Activated CD4-positive, alpha-beta T cell treated with anti-CD3 and anti-CD28 coated beads, Interleukin-2, amount 10 ng/mL, durations not matched to agents 7 days and 5 days (primary cell): ENCODE results near the gene UNC93B1. TPM values are rescaled to one million over a fixed set of nuclear protein-coding genes. Genes with fewer than 3 reads are reported as not detected.
A peak's percentile ranks its signal among the peaks of the same experiment; 100 is the strongest.

ENCODE experiments used
- CTCF ChIA-PET: fragments of 350-600 bp; sonication (Branson Sonifier 250); formaldehyde crosslinking; loops from one replicate; lab custom pipeline; 2021; ENCODE audit warnings: antibody characterized with exemption; lab: Charles Lee
- POLR2A ChIA-PET: fragments of 350-600 bp; sonication (Branson Sonifier 250); formaldehyde crosslinking; loops from one replicate; lab custom pipeline; 2021; ENCODE audit warnings: antibody characterized with exemption; lab: Charles Lee
- DNase-seq: peaks from one replicate; pipeline ENCODE4 v3.0.0-alpha.2; 2020
- H3K27ac Mint-ChIP-seq: one replicate; pipeline ENCODE4 v1.8.0; 2021; ENCODE audit warnings: mild to moderate bottlenecking, moderate library complexity, mixed read lengths
- H3K27me3 Mint-ChIP-seq: one replicate; pipeline ENCODE4 v1.8.0; 2021; ENCODE audit warnings: mixed read lengths
- H3K36me3 Mint-ChIP-seq: one replicate; pipeline ENCODE4 v1.8.0; 2021; ENCODE audit warnings: low read depth, mixed read lengths
- H3K4me1 Mint-ChIP-seq: one replicate; pipeline ENCODE4 v1.8.0; 2021; ENCODE audit warnings: mixed read lengths
- H3K4me3 Mint-ChIP-seq: one replicate; pipeline ENCODE4 v1.8.0; 2021; ENCODE audit warnings: mild to moderate bottlenecking, moderate library complexity, mixed read lengths
- H3K9me3 Mint-ChIP-seq: one replicate; pipeline ENCODE4 v1.8.0; 2021; ENCODE audit warnings: mixed read lengths
- total RNA-seq, 2 experiments: library from RNA; stranded (reverse); gene quantifications; one replicate each; pipeline ENCODE4 v1.2.3, GENCODE V29; 2021

The UNC93B1 gene
- total RNA-seq, 2 experiments from 2014 or later = 32.6 to 34.3 TPM

GRCh38 chr11:68044145-68044813 lies 40.4 kb upstream of the UNC93B1 start:
- H3K4me1 Mint-ChIP-seq = peaks cover 8% of the 10 kb centered on the region
- H3K9me3 Mint-ChIP-seq = no peaks in the 10 kb centered on the region
- ChIA-PET POLR2A (no interaction called here), CTCF (no interaction called here)
- no peak overlapping the region for H3K4me3 Mint-ChIP-seq
- peaks cover 3% of the 10 kb centered on the region for H3K36me3 Mint-ChIP-seq
- no peaks in the 10 kb centered on the region for H3K27me3 Mint-ChIP-seq
- DNase-seq = no peak
- H3K27ac Mint-ChIP-seq = no peak overlapping the region

- Mint-ChIP-seq H3K36me3 (peaks cover 4% of the 10 kb centered on the region), H3K27me3 (no peaks in the 10 kb centered on the region), H3K9me3 (no peaks in the 10 kb centered on the region), H3K4me1 (peaks cover 8% of the 10 kb centered on the region), H3K4me3 (no peak overlapping the region), H3K27ac (no peak overlapping the region)
- POLR2A ChIA-PET = no interaction called here
- DNase-seq = no peak
- CTCF ChIA-PET = interaction anchor here (1.0 kb wide), 1 partner anchor 88 kb away, joined by 3 read pairs; no protein-coding TSS in a partner anchor
Measured at GRCh38 chr11:68043349-68044144, 39.6 kb upstream of the UNC93B1 start.

GRCh38 chr11:68043029-68043348 lies 39.1 kb upstream of the UNC93B1 start:
- Mint-ChIP-seq H3K4me3 (no peak overlapping the region), H3K36me3 (peaks cover 4% of the 10 kb centered on the region), H3K9me3 (no peaks in the 10 kb centered on the region), H3K4me1 (peaks cover 10% of the 10 kb centered on the region), H3K27ac (no peak overlapping the region), H3K27me3 (no peaks in the 10 kb centered on the region)
- ChIA-PET CTCF (interaction anchor here (1.0 kb wide), 1 partner anchor 88 kb away, joined by 3 read pairs; no protein-coding TSS in a partner anchor), POLR2A (no interaction called here)
- no peak for DNase-seq

- CTCF ChIA-PET = interaction anchor here (1.0 to 1.2 kb wide), 3 partner anchors 10 to 87 kb away, joined by 3 to 4 read pairs (median 3); partner anchors contain the start of gene NDUFS8
- no peak overlapping the region for H3K4me3 Mint-ChIP-seq
- POLR2A ChIA-PET = no interaction called here
- peaks cover 13% of the 10 kb centered on the region for H3K4me1 Mint-ChIP-seq
- H3K9me3 Mint-ChIP-seq = no peaks in the 10 kb centered on the region
- DNase-seq = no peak
- no peaks in the 10 kb centered on the region for H3K27me3 Mint-ChIP-seq
- peaks cover 4% of the 10 kb centered on the region for H3K36me3 Mint-ChIP-seq
- H3K27ac Mint-ChIP-seq = peak overlapping the region; percentile 46
Measured at GRCh38 chr11:68042219-68043028, 38.5 kb upstream of the UNC93B1 start.

- H3K27ac Mint-ChIP-seq = peak overlapping the region; percentile 84
- DNase-seq = no peak
- no peaks in the 10 kb centered on the region for H3K27me3 Mint-ChIP-seq
- peak overlapping the region; percentile 83 for H3K4me3 Mint-ChIP-seq
- ChIA-PET CTCF (interaction anchor here (0.6 to 1.2 kb wide), 3 partner anchors 10 to 909 kb away, joined by 3 to 4 read pairs (median 3); partner anchors contain the start of gene NDUFS8), POLR2A (no interaction called here)
- H3K4me1 Mint-ChIP-seq = peaks cover 20% of the 10 kb centered on the region
- H3K9me3 Mint-ChIP-seq = no peaks in the 10 kb centered on the region
- peaks cover 4% of the 10 kb centered on the region for H3K36me3 Mint-ChIP-seq
Measured at GRCh38 chr11:68041617-68042218, 37.8 kb upstream of the UNC93B1 start.

GRCh38 chr11:68040957-68041591 lies 37.2 kb upstream of the UNC93B1 start:
- CTCF ChIA-PET = interaction anchor here (0.6 to 1.2 kb wide), 3 partner anchors 11 to 909 kb away, joined by 3 to 4 read pairs (median 3); no protein-coding TSS in a partner anchor
- no peaks in the 10 kb centered on the region for H3K27me3 Mint-ChIP-seq
- DNase-seq = no peak
- H3K27ac Mint-ChIP-seq = peak overlapping the region; percentile 90
- no peaks in the 10 kb centered on the region for H3K9me3 Mint-ChIP-seq
- peak overlapping the region; percentile 83 for H3K4me3 Mint-ChIP-seq
- POLR2A ChIA-PET = no interaction called here
- peaks cover 27% of the 10 kb centered on the region for H3K4me1 Mint-ChIP-seq
- peaks cover 6% of the 10 kb centered on the region for H3K36me3 Mint-ChIP-seq

GRCh38 chr11:68040101-68040956 lies 36.4 kb upstream of the UNC93B1 start:
- ChIA-PET CTCF (interaction anchor here (0.8 to 1.2 kb wide), 2 partner anchors 18 to 21 kb away, joined by 3 read pairs; no protein-coding TSS in a partner anchor), POLR2A (no interaction called here)
- peak; percentile 65 for DNase-seq
- peaks cover 30% of the 10 kb centered on the region for H3K4me1 Mint-ChIP-seq
- peak overlapping the region; percentile 83 for H3K4me3 Mint-ChIP-seq
- peaks cover 6% of the 10 kb centered on the region for H3K36me3 Mint-ChIP-seq
- no peaks in the 10 kb centered on the region for H3K9me3 Mint-ChIP-seq
- H3K27me3 Mint-ChIP-seq = no peaks in the 10 kb centered on the region
- peak overlapping the region; percentile 90 for H3K27ac Mint-ChIP-seq

- POLR2A ChIA-PET = no interaction called here
- no peaks in the 10 kb centered on the region for H3K27me3 Mint-ChIP-seq
- peaks cover 31% of the 10 kb centered on the region for H3K4me1 Mint-ChIP-seq
- peaks cover 3% of the 10 kb centered on the region for H3K36me3 Mint-ChIP-seq
- DNase-seq = no peak
- H3K4me3 Mint-ChIP-seq = peak overlapping the region; percentile 83
- CTCF ChIA-PET = interaction anchor here (0.6 to 1.3 kb wide), 3 partner anchors 20 to 247 kb away, joined by 3 read pairs; partner anchors contain the start of gene ALDH3B1
- peak overlapping the region; percentile 90 for H3K27ac Mint-ChIP-seq
- no peaks in the 10 kb centered on the region for H3K9me3 Mint-ChIP-seq
Measured at GRCh38 chr11:68039526-68040086, 35.7 kb upstream of the UNC93B1 start.

GRCh38 chr11:68038718-68039525 lies 35.0 kb upstream of the UNC93B1 start, which contains the start of gene TCIRG1:
Gene TCIRG1, plus strand, starts transcription at chr11:68039025. Its CDS starts 2,247 bp downstream, at chr11:68041272.
- POLR2A ChIA-PET = no interaction called here
- H3K36me3 Mint-ChIP-seq = peaks cover 5% of the 10 kb centered on the region
- H3K9me3 Mint-ChIP-seq = no peaks in the 10 kb centered on the region
- H3K4me3 Mint-ChIP-seq = peak within 1 kb of the TSS; percentile 83
- CTCF ChIA-PET = interaction anchor here (0.6 to 2.3 kb wide), 4 partner anchors 10 to 248 kb away, joined by 3 to 6 read pairs (median 3); partner anchors contain the start of gene ALDH3B1
- peak; percentile 64 for DNase-seq
- no peaks in the 10 kb centered on the region for H3K27me3 Mint-ChIP-seq
- peak within 1 kb of the TSS; percentile 90 for H3K27ac Mint-ChIP-seq
- peaks cover 31% of the 10 kb centered on the region for H3K4me1 Mint-ChIP-seq

GRCh38 chr11:68038226-68038717 lies 34.4 kb upstream of the UNC93B1 start:
- peaks cover 34% of the 10 kb centered on the region for H3K4me1 Mint-ChIP-seq
- H3K27ac Mint-ChIP-seq = peak overlapping the region; percentile 90
- H3K36me3 Mint-ChIP-seq = peaks cover 10% of the 10 kb centered on the region
- ChIA-PET CTCF (interaction anchor here (1.2 to 2.3 kb wide), 3 partner anchors 10 to 29 kb away, joined by 3 to 6 read pairs (median 4); no protein-coding TSS in a partner anchor), POLR2A (no interaction called here)
- DNase-seq = no peak
- H3K27me3 Mint-ChIP-seq = no peaks in the 10 kb centered on the region
- no peaks in the 10 kb centered on the region for H3K9me3 Mint-ChIP-seq
- H3K4me3 Mint-ChIP-seq = peak overlapping the region; percentile 83
